ENCODE results near the gene NDST1.

GRCh38 chr5:150490754-150491153 lies 17.2 kb upstream of the NDST1 start:
- TF ChIP-seq POLR2A (IDR thresholded peaks at IDR 0.05; ENCODE audit: low read depth, low read length) (no peak), CTCF (IDR thresholded peaks at IDR 0.05; ENCODE audit: extremely low read depth in 1 of 2, insufficient read depth in 1 of 2, low read depth in 1 of 2, low read length in 2 of 2) (no peak), POLR2AphosphoS5 (IDR thresholded peaks at IDR 0.05; ENCODE audit: insufficient read depth, low read depth, low read length) (no peak), MYC (IDR thresholded peaks at IDR 0.05; ENCODE audit: low read depth, low read length) (no peak)

Data from endothelial cell of umbilical vein (primary cell).